GM23338 (cell line): ENCODE measurements around the gene TPI1. TPM values are rescaled to one million over a fixed set of nuclear protein-coding genes. Genes with fewer than 3 reads are reported as not detected.

Experiments used
- ATAC-seq: fragments of 200-7000 bp; cut with Tn5 transposase; 3 replicates; pipeline ENCODE4 v1.9.1; 2020
- DNase-seq: peaks from one replicate; pipeline ENCODE4 v3.0.0-alpha.2; 2015; ENCODE audit warnings: low spot score
- H2AFZ ChIP-seq: fragments of 200-600 bp; sonication (generic); 2 replicates; pipeline ENCODE4 v1.8.0; 2016; ENCODE audit warnings: antibody characterized with exemption, mild to moderate bottlenecking, moderate library complexity
- H3F3A ChIP-seq: fragments of 200-600 bp; sonication (generic); replicated peaks from 2 replicates; pipeline ENCODE4 v1.8.0; 2017; ENCODE audit warnings: antibody characterized with exemption, mixed run types, low read depth
- H3K27ac ChIP-seq: fragments of 200-600 bp; sonication (generic); 2 replicates; pipeline ENCODE4 v1.6.1; 2016; ENCODE audit warnings: low read depth
- H3K27me3 ChIP-seq: fragments of 200-600 bp; sonication (generic); 2 replicates; pipeline ENCODE4 v1.8.0; 2016; ENCODE audit warnings: mild to moderate bottlenecking, mixed run types, moderate library complexity; ENCODE audit not compliant: insufficient read depth
- H3K36me3 ChIP-seq: fragments of 200-600 bp; sonication (generic); 2 replicates; pipeline ENCODE4 v1.8.0; 2016; ENCODE audit warnings: mild to moderate bottlenecking; ENCODE audit not compliant: insufficient read depth
- H3K4me1 ChIP-seq: fragments of 200-600 bp; sonication (generic); 2 replicates; pipeline ENCODE4 v1.8.0; 2016; ENCODE audit warnings: mild to moderate bottlenecking, moderate library complexity; ENCODE audit not compliant: insufficient read depth
- H3K4me2 ChIP-seq: fragments of 200-600 bp; sonication (generic); 2 replicates; pipeline ENCODE4 v1.7.1; 2017; ENCODE audit warnings: mixed run types
- H3K4me3 ChIP-seq: fragments of 200-600 bp; sonication (generic); 2 replicates; pipeline ENCODE4 v1.6.1; 2016; ENCODE audit warnings: mixed run types
- H3K79me2 ChIP-seq: fragments of 200-600 bp; sonication (generic); replicated peaks from 2 replicates; pipeline ENCODE4 v1.8.0; 2017; ENCODE audit warnings: mild to moderate bottlenecking; ENCODE audit not compliant: insufficient read depth
- H3K9me2 ChIP-seq: fragments of 200-600 bp; sonication (generic); 2 replicates; pipeline ENCODE4 v1.8.0; 2017; ENCODE audit not compliant: insufficient read depth
- H4K20me1 ChIP-seq: fragments of 200-600 bp; sonication (generic); replicated peaks from 2 replicates; pipeline ENCODE4 v1.8.0; 2017; ENCODE audit warnings: mild to moderate bottlenecking; ENCODE audit not compliant: insufficient read depth
- H3K27ac Mint-ChIP-seq: 2 replicates; pipeline ENCODE4 v1.8.0; 2020; ENCODE audit warnings: inconsistent platforms, mild to moderate bottlenecking, moderate library complexity, mixed read lengths
- H3K27me3 Mint-ChIP-seq: 3 replicates; pipeline ENCODE4 v1.8.0; 2022; ENCODE audit warnings: low read depth, mild to moderate bottlenecking, moderate library complexity, mixed read lengths, inconsistent platforms; ENCODE audit not compliant: insufficient read depth, poor library complexity
- H3K36me3 Mint-ChIP-seq: 3 replicates; pipeline ENCODE4 v1.8.0; 2021; ENCODE audit warnings: low read depth, mild to moderate bottlenecking, inconsistent platforms, moderate library complexity, mixed read lengths
- H3K4me1 Mint-ChIP-seq: 3 replicates; pipeline ENCODE4 v1.8.0; 2020; ENCODE audit warnings: mild to moderate bottlenecking, inconsistent platforms, mixed read lengths
- H3K4me3 Mint-ChIP-seq: 3 replicates; pipeline ENCODE4 v1.8.0; 2021; ENCODE audit warnings: moderate library complexity, mild to moderate bottlenecking, inconsistent platforms, mixed read lengths
- H3K9me3 Mint-ChIP-seq: 3 replicates; pipeline ENCODE4 v1.8.0; 2020; ENCODE audit warnings: moderate library complexity, mild to moderate bottlenecking, inconsistent platforms, mixed read lengths
- CREB1 ChIP-seq: fragments of 250-450 bp; sonication (Bioruptor Pico); IDR thresholded peaks from 2 replicates; pipeline ENCODE4 v1.5.0; 2020; ENCODE audit warnings: low read depth, mild to moderate bottlenecking, moderate library complexity
- EZH2 ChIP-seq: fragments of 200-600 bp; sonication (generic); IDR thresholded peaks from one replicate; pipeline ENCODE4 v1.8.0; 2017; ENCODE audit warnings: antibody characterized with exemption, mild to moderate bottlenecking, low read depth; ENCODE audit not compliant: unreplicated experiment
- EZH2phosphoT487 ChIP-seq: fragments of 200-600 bp; sonication (generic); IDR thresholded peaks from one replicate; pipeline ENCODE4 v1.8.1; 2018; ENCODE audit warnings: antibody characterized with exemption; ENCODE audit not compliant: unreplicated experiment
- JUNB ChIP-seq: IDR thresholded peaks from one replicate; pipeline ENCODE4 v1.6.1; 2016; ENCODE audit warnings: antibody characterized with exemption; ENCODE audit not compliant: unreplicated experiment
- NANOG ChIP-seq: IDR thresholded peaks from 2 replicates; pipeline ENCODE4 v1.6.1; 2016; ENCODE audit warnings: antibody characterized with exemption, borderline replicate concordance
- POLR2AphosphoS5 ChIP-seq: IDR thresholded peaks from 2 replicates; pipeline ENCODE4 v1.6.1; 2016; ENCODE audit warnings: antibody characterized with exemption, low read depth
- STAT1 ChIP-seq: IDR thresholded peaks from one replicate; pipeline ENCODE4 v1.6.1; 2016; ENCODE audit warnings: antibody characterized with exemption; ENCODE audit not compliant: unreplicated experiment
- ZNF114 ChIP-seq: fragments of 250-450 bp; sonication (Bioruptor Pico); IDR thresholded peaks from 2 replicates; pipeline ENCODE4 v1.5.0; 2020; ENCODE audit warnings: mild to moderate bottlenecking, moderate library complexity
- ZNF331 ChIP-seq: fragments of 250-450 bp; sonication (Bioruptor Pico); IDR thresholded peaks from 2 replicates; pipeline ENCODE4 v1.5.0; 2020; ENCODE audit warnings: low read depth, mild to moderate bottlenecking, moderate library complexity
- polyA plus RNA-seq: library from polyadenylated mRNA; unstranded; fragments of >200 nt; fragmentation: Nextera tagmentation; extraction: Ambion mirVana; gene quantifications from 2 replicates; pipeline ENCODE4 v1.2.1, GENCODE V29; 2016
- total RNA-seq: library from RNA; depleted of rRNA; stranded (reverse); fragments of >200 nt; shearing (Covaris generic); gene quantifications from 2 replicates; pipeline ENCODE4 v1.2.3, GENCODE V29; 2014
- TF ChIP-seq, protein P1 (sequence below): IDR thresholded peaks from one replicate; pipeline ENCODE4 v1.6.1; 2018; ENCODE audit warnings: antibody characterized with exemption; ENCODE audit not compliant: unreplicated experiment
- TF ChIP-seq, protein P2 (sequence below): fragments of 250-450 bp; sonication (Bioruptor Pico); IDR thresholded peaks from 2 replicates; pipeline ENCODE4 v1.5.0; 2020; ENCODE audit warnings: mild to moderate bottlenecking, moderate library complexity
- TF ChIP-seq, protein P3 (sequence below): IDR thresholded peaks from 2 replicates; pipeline ENCODE4 v1.6.1; 2016; ENCODE audit warnings: antibody characterized with exemption
- TF ChIP-seq, protein P4 (sequence below), 2 experiments: fragments of 200-600 bp in 1 of 2; sonication (generic) in 1 of 2; conservative IDR thresholded peaks; 2 replicates each; pipeline versions ENCODE4 v1.5.1 to v1.6.1; 2016 to 2017; ENCODE audit warnings: antibody characterized with exemption in 2 of 2, low read depth in 2 of 2, mild to moderate bottlenecking in 2 of 2, moderate library complexity in 1 of 2

TPI1 gene
- total and polyA plus RNA-seq, 2 experiments from 2014 or later: 737 to 822 TPM

DNA sequence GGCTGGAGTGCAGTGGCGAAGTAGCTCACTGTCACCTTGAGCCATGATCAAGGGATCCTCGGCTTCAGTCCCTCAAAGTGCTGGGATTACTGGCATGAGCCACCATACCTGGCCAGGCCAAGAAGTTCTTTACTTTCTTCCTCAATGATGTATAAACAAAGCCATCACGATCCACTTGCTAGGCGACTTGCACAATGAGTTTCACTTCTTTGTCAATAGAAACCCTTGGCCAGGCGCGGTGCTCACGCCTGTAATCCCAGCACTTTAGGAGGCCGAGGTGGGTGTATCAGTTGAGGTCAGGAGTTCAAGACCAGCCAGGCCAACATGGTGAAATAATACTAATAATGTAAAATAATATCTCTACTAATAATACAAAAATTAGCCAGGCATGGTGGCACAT is 20.1 kb downstream of the TPI1 start:
- TF ChIP-seq, protein P1, sequence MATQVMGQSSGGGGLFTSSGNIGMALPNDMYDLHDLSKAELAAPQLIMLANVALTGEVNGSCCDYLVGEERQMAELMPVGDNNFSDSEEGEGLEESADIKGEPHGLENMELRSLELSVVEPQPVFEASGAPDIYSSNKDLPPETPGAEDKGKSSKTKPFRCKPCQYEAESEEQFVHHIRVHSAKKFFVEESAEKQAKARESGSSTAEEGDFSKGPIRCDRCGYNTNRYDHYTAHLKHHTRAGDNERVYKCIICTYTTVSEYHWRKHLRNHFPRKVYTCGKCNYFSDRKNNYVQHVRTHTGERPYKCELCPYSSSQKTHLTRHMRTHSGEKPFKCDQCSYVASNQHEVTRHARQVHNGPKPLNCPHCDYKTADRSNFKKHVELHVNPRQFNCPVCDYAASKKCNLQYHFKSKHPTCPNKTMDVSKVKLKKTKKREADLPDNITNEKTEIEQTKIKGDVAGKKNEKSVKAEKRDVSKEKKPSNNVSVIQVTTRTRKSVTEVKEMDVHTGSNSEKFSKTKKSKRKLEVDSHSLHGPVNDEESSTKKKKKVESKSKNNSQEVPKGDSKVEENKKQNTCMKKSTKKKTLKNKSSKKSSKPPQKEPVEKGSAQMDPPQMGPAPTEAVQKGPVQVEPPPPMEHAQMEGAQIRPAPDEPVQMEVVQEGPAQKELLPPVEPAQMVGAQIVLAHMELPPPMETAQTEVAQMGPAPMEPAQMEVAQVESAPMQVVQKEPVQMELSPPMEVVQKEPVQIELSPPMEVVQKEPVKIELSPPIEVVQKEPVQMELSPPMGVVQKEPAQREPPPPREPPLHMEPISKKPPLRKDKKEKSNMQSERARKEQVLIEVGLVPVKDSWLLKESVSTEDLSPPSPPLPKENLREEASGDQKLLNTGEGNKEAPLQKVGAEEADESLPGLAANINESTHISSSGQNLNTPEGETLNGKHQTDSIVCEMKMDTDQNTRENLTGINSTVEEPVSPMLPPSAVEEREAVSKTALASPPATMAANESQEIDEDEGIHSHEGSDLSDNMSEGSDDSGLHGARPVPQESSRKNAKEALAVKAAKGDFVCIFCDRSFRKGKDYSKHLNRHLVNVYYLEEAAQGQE: no peak
- TF ChIP-seq ZNF331 (CRISPR knock-in tag) (no peak), NANOG (no peak), EZH2phosphoT487 (no peak), ZNF114 (CRISPR knock-in tag) (no peak), JUNB (no peak), CREB1 (no peak), EZH2 (no peak), POLR2AphosphoS5 (no peak), STAT1 (no peak)
- TF ChIP-seq, protein P2, sequence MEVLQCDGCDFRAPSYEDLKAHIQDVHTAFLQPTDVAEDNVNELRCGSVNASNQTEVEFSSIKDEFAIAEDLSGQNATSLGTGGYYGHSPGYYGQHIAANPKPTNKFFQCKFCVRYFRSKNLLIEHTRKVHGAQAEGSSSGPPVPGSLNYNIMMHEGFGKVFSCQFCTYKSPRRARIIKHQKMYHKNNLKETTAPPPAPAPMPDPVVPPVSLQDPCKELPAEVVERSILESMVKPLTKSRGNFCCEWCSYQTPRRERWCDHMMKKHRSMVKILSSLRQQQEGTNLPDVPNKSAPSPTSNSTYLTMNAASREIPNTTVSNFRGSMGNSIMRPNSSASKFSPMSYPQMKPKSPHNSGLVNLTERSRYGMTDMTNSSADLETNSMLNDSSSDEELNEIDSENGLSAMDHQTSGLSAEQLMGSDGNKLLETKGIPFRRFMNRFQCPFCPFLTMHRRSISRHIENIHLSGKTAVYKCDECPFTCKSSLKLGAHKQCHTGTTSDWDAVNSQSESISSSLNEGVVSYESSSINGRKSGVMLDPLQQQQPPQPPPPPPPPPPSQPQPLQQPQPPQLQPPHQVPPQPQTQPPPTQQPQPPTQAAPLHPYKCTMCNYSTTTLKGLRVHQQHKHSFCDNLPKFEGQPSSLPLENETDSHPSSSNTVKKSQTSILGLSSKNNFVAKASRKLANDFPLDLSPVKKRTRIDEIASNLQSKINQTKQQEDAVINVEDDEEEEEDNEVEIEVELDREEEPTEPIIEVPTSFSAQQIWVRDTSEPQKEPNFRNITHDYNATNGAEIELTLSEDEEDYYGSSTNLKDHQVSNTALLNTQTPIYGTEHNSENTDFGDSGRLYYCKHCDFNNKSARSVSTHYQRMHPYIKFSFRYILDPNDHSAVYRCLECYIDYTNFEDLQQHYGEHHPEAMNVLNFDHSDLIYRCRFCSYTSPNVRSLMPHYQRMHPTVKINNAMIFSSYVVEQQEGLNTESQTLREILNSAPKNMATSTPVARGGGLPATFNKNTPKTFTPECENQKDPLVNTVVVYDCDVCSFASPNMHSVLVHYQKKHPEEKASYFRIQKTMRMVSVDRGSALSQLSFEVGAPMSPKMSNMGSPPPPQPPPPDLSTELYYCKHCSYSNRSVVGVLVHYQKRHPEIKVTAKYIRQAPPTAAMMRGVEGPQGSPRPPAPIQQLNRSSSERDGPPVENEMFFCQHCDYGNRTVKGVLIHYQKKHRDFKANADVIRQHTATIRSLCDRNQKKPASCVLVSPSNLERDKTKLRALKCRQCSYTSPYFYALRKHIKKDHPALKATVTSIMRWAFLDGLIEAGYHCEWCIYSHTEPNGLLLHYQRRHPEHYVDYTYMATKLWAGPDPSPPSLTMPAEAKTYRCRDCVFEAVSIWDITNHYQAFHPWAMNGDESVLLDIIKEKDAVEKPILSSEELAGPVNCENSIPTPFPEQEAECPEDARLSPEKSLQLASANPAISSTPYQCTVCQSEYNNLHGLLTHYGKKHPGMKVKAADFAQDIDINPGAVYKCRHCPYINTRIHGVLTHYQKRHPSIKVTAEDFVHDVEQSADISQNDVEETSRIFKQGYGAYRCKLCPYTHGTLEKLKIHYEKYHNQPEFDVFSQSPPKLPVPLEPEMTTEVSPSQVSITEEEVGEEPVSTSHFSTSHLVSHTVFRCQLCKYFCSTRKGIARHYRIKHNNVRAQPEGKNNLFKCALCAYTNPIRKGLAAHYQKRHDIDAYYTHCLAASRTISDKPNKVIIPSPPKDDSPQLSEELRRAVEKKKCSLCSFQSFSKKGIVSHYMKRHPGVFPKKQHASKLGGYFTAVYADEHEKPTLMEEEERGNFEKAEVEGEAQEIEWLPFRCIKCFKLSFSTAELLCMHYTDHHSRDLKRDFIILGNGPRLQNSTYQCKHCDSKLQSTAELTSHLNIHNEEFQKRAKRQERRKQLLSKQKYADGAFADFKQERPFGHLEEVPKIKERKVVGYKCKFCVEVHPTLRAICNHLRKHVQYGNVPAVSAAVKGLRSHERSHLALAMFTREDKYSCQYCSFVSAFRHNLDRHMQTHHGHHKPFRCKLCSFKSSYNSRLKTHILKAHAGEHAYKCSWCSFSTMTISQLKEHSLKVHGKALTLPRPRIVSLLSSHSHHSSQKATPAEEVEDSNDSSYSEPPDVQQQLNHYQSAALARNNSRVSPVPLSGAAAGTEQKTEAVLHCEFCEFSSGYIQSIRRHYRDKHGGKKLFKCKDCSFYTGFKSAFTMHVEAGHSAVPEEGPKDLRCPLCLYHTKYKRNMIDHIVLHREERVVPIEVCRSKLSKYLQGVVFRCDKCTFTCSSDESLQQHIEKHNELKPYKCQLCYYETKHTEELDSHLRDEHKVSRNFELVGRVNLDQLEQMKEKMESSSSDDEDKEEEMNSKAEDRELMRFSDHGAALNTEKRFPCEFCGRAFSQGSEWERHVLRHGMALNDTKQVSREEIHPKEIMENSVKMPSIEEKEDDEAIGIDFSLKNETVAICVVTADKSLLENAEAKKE: no peak
- TF ChIP-seq, protein P3, sequence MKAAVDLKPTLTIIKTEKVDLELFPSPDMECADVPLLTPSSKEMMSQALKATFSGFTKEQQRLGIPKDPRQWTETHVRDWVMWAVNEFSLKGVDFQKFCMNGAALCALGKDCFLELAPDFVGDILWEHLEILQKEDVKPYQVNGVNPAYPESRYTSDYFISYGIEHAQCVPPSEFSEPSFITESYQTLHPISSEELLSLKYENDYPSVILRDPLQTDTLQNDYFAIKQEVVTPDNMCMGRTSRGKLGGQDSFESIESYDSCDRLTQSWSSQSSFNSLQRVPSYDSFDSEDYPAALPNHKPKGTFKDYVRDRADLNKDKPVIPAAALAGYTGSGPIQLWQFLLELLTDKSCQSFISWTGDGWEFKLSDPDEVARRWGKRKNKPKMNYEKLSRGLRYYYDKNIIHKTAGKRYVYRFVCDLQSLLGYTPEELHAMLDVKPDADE: no peak
- TF ChIP-seq, protein P4, sequence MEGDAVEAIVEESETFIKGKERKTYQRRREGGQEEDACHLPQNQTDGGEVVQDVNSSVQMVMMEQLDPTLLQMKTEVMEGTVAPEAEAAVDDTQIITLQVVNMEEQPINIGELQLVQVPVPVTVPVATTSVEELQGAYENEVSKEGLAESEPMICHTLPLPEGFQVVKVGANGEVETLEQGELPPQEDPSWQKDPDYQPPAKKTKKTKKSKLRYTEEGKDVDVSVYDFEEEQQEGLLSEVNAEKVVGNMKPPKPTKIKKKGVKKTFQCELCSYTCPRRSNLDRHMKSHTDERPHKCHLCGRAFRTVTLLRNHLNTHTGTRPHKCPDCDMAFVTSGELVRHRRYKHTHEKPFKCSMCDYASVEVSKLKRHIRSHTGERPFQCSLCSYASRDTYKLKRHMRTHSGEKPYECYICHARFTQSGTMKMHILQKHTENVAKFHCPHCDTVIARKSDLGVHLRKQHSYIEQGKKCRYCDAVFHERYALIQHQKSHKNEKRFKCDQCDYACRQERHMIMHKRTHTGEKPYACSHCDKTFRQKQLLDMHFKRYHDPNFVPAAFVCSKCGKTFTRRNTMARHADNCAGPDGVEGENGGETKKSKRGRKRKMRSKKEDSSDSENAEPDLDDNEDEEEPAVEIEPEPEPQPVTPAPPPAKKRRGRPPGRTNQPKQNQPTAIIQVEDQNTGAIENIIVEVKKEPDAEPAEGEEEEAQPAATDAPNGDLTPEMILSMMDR (conservative IDR thresholded peaks at IDR 0.05; ENCODE audit: low read depth in 2 of 2): no peak
- Histone ChIP-seq H3K4me1 (peaks cover 45% of the 10 kb centered on the region), H3K79me2 (no peaks in the 10 kb centered on the region), H3K4me2 (0 out of 2 replicates have a peak overlapping the region, but pooled peaks have one; percentile 15), H3K4me3 (no peak overlapping the region), H3K27ac (peak overlapping the region; percentile 98), H3K36me3 (no peaks in the 10 kb centered on the region), H3F3A (peaks cover 37% of the 10 kb centered on the region), H2AFZ (no peak overlapping the region), H3K27me3 (no peaks in the 10 kb centered on the region), H4K20me1 (no peaks in the 10 kb centered on the region), H3K9me2 (no peaks in the 10 kb centered on the region)
- Mint-ChIP-seq H3K4me1 (peaks cover 33% of the 10 kb centered on the region), H3K27me3 (peaks cover 18% of the 10 kb centered on the region), H3K9me3 (no peaks in the 10 kb centered on the region; the same call in 1 of the 3 replicates), H3K27ac (no peak overlapping the region), H3K36me3 (0 out of 3 replicates have a peak, but pooled peaks cover 4% of the 10 kb centered on the region), H3K4me3 (no peak overlapping the region)
- no peak for DNase-seq
- ATAC-seq: no peak
